GM18873 (cell line): ENCODE measurements around the gene REC114.
"Not testable (repeated sequence)": the region's sequence is repeated elsewhere in the genome, so short reads cannot be mapped to it uniquely, and the experiment has no call there.

Experiments used
- ATAC-seq: cut with Tn5 transposase; IDR thresholded peaks from one replicate; pipeline ENCODE4 v1.9.1; 2021; ENCODE audit warnings: mild to moderate bottlenecking, moderate library complexity, moderate number of reproducible peaks; ENCODE audit not compliant: unreplicated experiment, low FRiP score

The REC114 gene, protein sequence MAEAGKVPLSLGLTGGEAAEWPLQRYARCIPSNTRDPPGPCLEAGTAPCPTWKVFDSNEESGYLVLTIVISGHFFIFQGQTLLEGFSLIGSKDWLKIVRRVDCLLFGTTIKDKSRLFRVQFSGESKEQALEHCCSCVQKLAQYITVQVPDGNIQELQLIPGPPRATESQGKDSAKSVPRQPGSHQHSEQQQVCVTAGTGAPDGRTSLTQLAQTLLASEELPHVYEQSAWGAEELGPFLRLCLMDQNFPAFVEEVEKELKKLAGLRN

GRCh38 chr15:73442968-73443367 lies at the start of gene REC114:
Gene REC114 (plus strand): TSS chr15:73443164. CDS start chr15:73443186, 22 bp downstream.
- no peak for ATAC-seq

DNA sequence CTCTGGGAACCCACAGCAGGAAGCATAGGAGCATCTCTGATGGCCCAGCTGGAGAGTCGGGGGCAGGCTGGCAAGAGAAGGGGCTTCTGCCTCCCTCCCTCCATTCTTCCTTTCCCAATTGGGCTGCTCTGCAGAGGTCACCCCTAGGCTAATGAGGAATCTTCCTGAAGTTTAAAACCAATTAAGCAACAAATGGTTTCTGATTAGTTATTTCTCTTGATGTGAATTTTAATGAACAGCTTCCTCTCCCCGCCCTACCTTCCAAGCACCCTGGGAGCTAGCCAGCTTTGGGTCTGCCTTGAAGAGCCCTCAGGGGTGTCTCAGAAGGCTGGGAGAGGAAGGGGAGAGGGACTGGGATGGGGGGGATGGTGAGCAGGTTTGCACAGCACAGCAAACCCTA lies 49.6 kb upstream of the REC114 start:
- ATAC-seq = no peak

- ATAC-seq = no peak
Measured at GRCh38 chr15:73394782-73395181, 48.2 kb upstream of the REC114 start.

- no peak for ATAC-seq
Measured at GRCh38 chr15:73395671-73396070, 47.3 kb upstream of the REC114 start.

GRCh38 chr15:73397461-73397860 lies 45.5 kb upstream of the REC114 start:
- ATAC-seq = no peak

GRCh38 chr15:73398861-73399260 lies 44.1 kb upstream of the REC114 start:
- ATAC-seq = no peak

GRCh38 chr15:73400222-73400621 lies 42.7 kb upstream of the REC114 start:
- not testable (repeated sequence) for ATAC-seq

GRCh38 chr15:73403171-73403570 lies 39.8 kb upstream of the REC114 start:
- ATAC-seq = no peak

DNA sequence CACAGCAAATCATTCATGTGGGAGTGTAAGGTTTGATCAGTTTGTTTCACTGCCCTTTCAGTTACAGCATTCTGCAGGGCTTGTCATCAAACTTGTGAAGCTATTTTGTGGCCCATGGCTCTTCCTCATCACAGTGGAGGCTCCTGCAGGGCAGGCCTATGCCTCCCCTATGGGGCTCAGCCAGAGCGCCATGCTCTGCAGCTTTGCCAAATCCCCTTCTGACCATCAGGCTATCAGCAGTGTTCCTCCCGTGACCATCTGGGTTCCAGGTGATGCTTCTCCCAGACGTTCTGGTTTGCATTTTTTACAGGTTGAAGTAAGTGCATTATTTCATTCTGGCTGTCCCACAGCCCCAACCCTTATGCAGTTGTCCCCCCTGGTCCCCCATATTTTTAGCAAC lies 28.1 kb upstream of the REC114 start:
- ATAC-seq = no peak

- no peak for ATAC-seq
Measured at GRCh38 chr15:73424506-73424905, 18.5 kb upstream of the REC114 start.

- no peak for ATAC-seq
Measured at GRCh38 chr15:73425510-73425909, 17.5 kb upstream of the REC114 start.

DNA sequence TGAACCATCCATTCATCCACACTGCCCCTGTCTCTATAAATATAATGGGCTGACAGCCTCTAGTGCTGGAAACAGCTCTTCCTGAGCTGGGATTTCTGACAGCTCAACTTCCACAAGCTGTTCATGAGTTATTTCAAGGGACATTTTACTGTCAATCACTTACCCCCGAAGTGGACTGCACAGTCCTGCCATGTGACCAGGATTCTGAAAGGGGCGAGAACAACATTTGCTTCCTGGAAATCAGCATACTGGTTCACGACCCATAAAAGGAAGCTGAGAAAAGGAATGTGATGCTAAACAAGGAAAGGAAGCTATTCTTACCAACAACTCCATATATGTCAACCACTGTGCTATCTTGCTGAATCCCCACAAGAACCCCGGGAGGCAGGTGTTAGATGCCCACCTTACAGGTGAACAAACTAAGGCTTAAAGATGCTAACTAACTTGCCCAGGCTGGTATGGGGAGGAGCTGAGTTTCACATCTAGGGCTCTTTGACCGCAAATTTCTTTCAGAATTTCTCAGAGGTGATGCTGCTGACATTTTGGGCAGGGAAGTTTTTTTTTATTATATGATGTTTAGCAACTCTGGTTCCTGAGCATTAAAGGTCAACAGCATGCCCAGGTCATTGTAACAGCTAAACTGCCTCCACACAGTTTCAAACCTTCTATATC lies 16.5 kb upstream of the REC114 start:
- ATAC-seq = no peak

GRCh38 chr15:73431329-73431728 lies 11.6 kb upstream of the REC114 start:
- not testable (repeated sequence) for ATAC-seq

- no peak for ATAC-seq
Measured at GRCh38 chr15:73433873-73434272, 9.1 kb upstream of the REC114 start.

GRCh38 chr15:73436613-73437012 lies 6.4 kb upstream of the REC114 start:
- ATAC-seq = no peak

DNA sequence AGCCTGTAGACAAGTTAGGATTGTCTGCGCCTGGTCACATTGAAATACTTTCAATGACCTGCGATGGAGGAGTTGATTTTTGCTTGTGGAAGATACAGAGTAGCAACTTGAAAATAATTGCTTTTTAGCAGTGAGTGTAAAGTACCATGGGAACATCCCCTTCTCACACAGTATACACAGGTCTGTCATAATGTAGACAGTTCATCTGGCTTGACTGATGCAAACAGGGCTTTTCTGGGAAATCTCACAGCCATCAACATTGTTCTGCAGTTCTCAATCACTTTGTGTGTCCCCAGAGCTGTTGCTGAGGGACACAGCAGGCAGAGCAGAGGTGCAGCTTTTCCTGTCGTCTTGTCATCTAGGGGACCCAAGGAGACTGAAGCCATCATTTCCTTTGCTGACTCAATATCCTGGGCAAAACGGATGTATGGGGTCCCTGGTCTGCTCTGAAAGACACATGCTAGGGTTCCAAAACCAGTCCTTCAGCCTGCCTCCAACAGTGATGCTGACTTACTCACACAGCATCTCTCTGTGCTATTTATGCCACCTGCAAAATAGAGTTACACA lies 5.3 kb upstream of the REC114 start:
- no peak for ATAC-seq

DNA sequence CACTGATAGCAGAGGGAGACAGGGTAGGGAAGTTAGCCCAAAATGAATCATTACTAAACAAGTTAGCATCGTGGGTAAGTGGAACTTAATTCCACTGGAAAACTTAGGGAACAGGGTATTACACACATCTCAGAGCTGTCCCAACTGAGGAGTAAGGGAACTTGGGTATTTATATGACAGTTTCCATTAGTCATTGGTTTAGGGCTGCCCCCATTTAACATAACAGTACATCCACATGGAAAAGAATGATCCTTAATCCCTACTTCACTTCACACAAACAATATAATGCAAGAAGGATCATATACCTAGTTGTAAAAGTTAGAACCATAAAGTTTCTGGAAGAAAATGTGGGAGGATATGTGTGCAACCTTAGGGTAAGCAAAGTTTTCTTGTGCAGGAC lies 4.3 kb upstream of the REC114 start:
- ATAC-seq = no peak

GRCh38 chr15:73440571-73440970 lies 2.4 kb upstream of the REC114 start:
- no peak for ATAC-seq

DNA sequence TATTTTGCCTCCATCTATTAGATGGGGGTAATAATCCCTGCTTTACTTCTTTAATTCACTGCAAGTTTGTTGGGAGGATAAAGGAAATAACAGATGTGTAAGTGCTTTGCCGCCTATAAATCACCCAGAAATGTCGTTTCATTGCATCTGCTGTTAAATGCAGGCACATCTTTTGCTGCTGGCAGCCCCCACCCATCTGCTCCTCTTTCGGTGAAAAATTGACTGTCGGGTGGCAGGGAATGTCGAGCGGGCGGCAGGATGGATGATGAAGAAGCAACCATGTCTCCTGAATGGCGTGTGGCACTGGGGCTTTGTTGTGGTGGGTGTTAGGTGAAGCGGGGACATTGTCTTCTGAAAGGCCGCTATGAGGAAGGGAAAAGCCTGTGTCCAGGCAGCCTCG lies 543 bp upstream of the REC114 start:
- ATAC-seq = no peak

GRCh38 chr15:73447471-73447870 lies 4.5 kb downstream of the REC114 start:
- not testable (repeated sequence) for ATAC-seq

DNA sequence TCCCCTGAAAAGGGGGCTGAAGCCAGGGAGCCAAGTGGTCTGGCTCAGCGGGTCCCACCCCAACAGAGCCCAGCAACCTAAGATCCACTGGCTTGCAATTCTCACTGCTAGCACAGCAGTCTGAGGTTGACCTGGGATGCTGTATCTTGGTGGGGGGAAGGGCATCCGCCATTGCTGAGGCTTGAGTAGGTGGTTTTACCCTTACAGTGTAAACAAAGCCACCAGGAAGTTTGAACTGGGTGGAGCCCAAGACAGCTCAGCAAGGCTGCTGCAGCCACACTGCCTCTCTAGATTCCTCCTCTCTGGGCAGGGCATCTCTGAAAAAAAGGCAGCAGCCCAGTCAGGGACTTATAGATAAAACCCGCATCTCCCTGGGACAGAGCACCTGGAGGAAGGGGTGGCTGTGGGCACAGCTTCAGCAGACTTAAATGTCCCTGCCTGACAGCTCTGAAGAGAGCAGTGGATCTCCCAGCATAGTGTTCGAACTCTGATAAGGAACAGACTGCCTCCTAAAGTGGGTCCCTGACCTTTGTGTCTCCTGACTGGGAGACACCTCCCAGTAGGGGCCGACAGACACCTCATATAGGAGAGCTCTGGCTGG lies 5.3 kb downstream of the REC114 start:
- ATAC-seq = not testable (repeated sequence)
